Measurements from ENCODE around the gene DPP4.
"Not testable (repeated sequence)": the region's sequence is repeated elsewhere in the genome, so short reads cannot be mapped to it uniquely, and the experiment has no call there.

DPP4 gene

DNA sequence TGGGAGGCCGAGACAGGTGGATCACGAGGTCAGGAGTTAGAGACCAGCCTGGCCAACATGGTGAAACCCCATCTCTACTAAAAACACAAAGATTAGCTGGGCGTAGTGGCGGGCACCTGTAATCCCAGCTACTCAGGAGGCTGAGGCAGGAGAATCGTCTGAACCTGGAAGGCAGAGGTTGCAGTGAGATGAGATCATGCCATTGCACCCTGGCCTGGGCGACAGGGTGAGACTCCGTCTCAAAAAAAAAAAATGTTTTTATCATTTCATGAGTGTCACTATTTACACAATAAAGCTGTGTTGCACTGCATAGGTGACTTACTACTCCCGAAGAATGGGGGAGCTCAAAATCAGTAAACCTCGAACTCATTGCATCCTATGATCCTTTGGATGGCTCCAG, 120.6 kb downstream of the DPP4 start:
- DNase-seq = not testable (repeated sequence)

DNA sequence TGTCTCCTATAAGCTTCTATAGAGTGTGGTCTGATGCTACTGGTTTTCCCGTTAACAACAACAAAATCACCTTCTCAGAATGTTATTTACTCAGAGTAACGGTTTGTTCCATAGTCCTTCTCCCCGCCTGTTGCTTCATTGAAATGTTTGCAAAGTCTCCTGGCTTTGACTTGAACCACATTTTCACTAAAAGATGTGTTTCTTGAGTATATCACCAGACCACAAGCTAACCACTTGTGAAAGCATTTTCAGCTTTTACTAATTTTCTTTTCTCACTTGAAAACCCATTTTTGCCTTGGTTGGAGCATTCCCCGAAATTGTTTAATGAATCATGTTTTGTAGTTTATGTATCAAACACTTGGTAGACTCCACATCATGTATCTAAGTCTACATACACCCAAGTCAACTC, 121.2 kb downstream of the DPP4 start:
- DNase-seq = no peak

DNA sequence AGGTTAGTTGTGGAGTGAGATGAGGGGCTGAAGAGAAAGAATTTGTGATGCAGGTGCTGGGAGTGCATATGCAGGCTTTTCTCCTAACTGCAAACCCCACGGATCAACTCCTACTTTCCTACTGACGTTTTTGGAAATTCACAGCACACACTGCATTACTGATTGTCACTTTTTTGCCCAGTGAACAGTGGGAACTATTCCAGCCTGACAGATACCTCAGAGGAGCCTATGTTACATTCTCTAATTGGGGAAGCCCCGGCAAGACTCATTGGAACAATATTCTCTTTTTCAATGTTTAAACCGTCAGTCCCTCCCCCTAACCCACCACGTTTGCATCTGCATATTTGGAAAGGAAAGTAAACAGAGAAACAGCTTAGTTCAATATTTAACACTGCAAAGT, 126.2 kb downstream of the DPP4 start:
- DNase-seq = no peak

DNA sequence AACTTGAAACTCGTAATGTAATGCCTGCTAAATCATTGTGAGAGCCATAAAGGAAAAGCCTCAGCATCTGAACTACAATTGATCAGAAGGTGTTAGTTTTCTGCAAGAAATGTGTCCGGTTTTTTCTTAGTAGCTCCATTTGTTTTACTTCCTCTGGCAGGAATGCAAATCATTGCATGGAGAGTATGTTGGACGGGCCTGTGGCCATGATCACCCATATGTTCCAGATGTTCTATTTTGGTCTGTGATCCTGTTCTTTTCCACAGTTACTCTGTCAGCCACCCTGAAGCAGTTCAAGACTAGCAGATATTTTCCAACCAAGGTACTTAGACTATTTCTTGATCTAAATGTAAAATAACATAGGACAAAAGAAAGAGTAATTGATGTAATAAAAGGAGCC, 126.6 kb downstream of the DPP4 start:
- DNase-seq = no peak

DNA sequence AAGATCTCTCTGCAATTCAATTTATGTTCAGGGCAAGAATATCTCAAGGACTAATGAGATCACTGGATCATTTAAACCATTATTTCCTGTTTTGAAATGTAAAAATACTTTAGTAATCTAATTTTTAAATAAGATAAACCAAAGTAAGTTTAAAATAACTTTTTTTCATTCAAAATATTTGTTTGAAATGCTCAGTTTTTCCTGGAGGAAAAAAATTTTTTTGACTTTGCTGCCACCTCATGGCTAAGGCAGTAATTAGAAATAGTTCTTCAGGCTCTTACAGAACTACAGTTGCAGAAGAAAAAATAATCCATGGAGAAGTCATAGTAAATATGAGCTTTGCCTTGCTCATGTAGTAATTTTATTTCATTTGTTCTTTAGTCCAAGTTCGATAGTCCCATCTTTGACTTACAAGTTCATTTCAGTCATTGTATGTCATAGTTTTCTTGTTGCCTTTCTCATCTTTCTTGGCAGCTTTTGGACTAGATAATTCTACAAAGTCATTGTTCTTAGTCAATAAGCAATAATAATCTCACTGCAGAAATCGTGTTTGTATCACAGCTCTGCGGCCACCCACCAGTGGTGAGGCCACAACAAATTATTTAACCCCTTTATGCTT, 127.4 kb downstream of the DPP4 start:
- DNase-seq = peak; percentile 51 to 62 (median 58)

DNA sequence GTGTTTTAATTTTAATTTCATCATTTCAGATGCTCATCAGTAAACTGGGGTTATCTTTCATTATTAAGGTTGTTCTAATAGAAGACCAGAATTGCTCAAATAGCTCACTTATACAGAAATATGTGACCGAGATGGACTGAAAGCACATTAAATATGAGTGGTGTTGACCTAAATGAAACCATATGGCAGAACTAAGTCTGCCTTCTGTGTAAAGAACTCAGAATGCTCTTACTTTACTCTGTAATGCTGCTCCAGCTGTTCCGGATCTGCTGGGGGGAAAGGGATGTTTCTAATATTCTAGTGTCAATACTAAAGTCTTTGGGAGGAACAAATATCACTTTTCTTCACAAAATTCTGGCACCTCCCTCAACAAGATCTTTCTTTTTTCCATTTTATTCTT, 131.0 kb downstream of the DPP4 start:
- no peak for DNase-seq
